ENCODE measurements around the gene SCARB2.

GRCh38 chr4:76174216-76174615, 39.4 kb downstream of the SCARB2 start:
- TF ChIP-seq CTCF (IDR thresholded peaks at IDR 0.05) (no peak), POLR2A (IDR thresholded peaks at IDR 0.05) (no peak)
